Measurements from ENCODE around the gene SPAG7. TPM values are rescaled to one million over a fixed set of nuclear protein-coding genes. Genes with fewer than 3 reads are reported as not detected.

SPAG7 gene
- total RNA-seq, 1 experiment from 2014 or later: 49.9 TPM

- Histone ChIP-seq H3K27ac (ENCODE audit: low read depth, low read length) (no peak overlapping the region), H3K79me2 (ENCODE audit: insufficient read depth, low read length) (no peaks in the 10 kb centered on the region), H3K4me3 (replicated peaks in 1 of 2; ENCODE audit: low read depth in 1 of 2, low read length in 2 of 2) (no peak overlapping the region), H3K36me3 (ENCODE audit: control insufficient read depth in 1 of 2, insufficient read depth in 2 of 2, low read length in 2 of 2) (peaks cover 9 to 28% of the 10 kb centered on the region in 2 experiments; a peak in 2 of 4 replicates), H3K27me3 (ENCODE audit: insufficient read depth, low read length) (no peaks in the 10 kb centered on the region), H3K4me2 (ENCODE audit: low read length) (no peak overlapping the region), H3K9ac (ENCODE audit: low read length) (no peak overlapping the region), H3K4me1 (ENCODE audit: control insufficient read depth in 1 of 2, insufficient read depth in 2 of 2, low read length in 2 of 2) (peaks cover 4 to 7% of the 10 kb centered on the region in 2 experiments; a peak in 3 of 4 replicates), H4K20me1 (ENCODE audit: insufficient read depth) (no peaks in the 10 kb centered on the region), H3K9me3 (ENCODE audit: control insufficient read depth in 1 of 2, insufficient read depth in 1 of 2, low read depth in 1 of 2, low read length in 2 of 2) (no peaks in the 10 kb centered on the region), H2AFZ (ENCODE audit: low read depth, low read length, poor library complexity, severe bottlenecking) (no peak overlapping the region), H3K9me2 (ENCODE audit: insufficient read depth) (no peaks in the 10 kb centered on the region)
- TF ChIP-seq ZBTB33 (IDR thresholded peaks at IDR 0.05; ENCODE audit: extremely low read depth, insufficient replicate concordance, low read length): no peak
- TF ChIP-seq JUND (IDR thresholded peaks at IDR 0.05): no peak
- TF ChIP-seq FOSL1 (IDR thresholded peaks at IDR 0.05; ENCODE audit: low read depth): no peak
- TF ChIP-seq POLR2AphosphoS5 (IDR thresholded peaks at IDR 0.05; ENCODE audit: low read depth, low read length): no peak
- TF ChIP-seq EZH2phosphoT487 (IDR thresholded peaks at IDR 0.05; ENCODE audit: borderline replicate concordance): no peak
- TF ChIP-seq SP1 (IDR thresholded peaks at IDR 0.05; ENCODE audit: low read depth): no peak
- TF ChIP-seq ATF3 (IDR thresholded peaks at IDR 0.05): no peak
- no peak for TF ChIP-seq CTCF (IDR thresholded peaks at IDR 0.05 in 2 of 3, conservative IDR thresholded peaks at IDR 0.05 in 1 of 3; ENCODE audit: borderline replicate concordance in 1 of 3, insufficient read depth in 1 of 3, low read depth in 2 of 3, low read length in 2 of 3)
- TF ChIP-seq SRF (IDR thresholded peaks at IDR 0.05; ENCODE audit: low read depth): no peak
- no peak for TF ChIP-seq RAD21 (IDR thresholded peaks at IDR 0.05; ENCODE audit: low read depth)
- intact Hi-C loops (cut with micrococcal nuclease): no loop called here
- ChIA-PET CTCF (no interaction called here), RAD21 (ENCODE audit: low non-redundant PET in 1 of 2, low total read pairs in 2 of 2, uncharacterized antibody in 2 of 2, unreplicated experiment in 2 of 2) (no interaction called here), POLR2A (no interaction called here)
- DNase-seq (ENCODE audit: low read depth, low spot score) (no peak), ATAC-seq (no peak)
- BruUV-seq (replicated peaks): no TSS peak
Observed at GRCh38 chr17:4974115-4974670, 6.6 kb upstream of the SPAG7 start.

Data from HCT116 (cell line).